Activated naive CD8-positive, alpha-beta T cell treated with anti-CD3 and anti-CD28 coated beads, Interleukin-2, amount 10 ng/mL, durations not matched to agents 7 days and 5 days (primary cell): ENCODE measurements around the gene PCNX4. TPM values are rescaled to one million over a fixed set of nuclear protein-coding genes. Genes with fewer than 3 reads are reported as not detected.

Experiments
- total RNA-seq, 2 experiments: library from RNA; stranded (reverse); gene quantifications; one replicate each; pipeline ENCODE4 v1.2.3, GENCODE V29; 2021

The PCNX4 gene
- total RNA-seq, 2 experiments from 2014 or later = 34.4 to 35.5 TPM

Other genes starting within 250 kb of the PCNX4 start
- gene RTN1, start 221.1 kb upstream of the PCNX4 start, total RNA-seq = not detected
- gene LRRC9, start 171.8 kb upstream of the PCNX4 start, total RNA-seq = not detected
- 10 to 100 TPM; 69.3 to 73.0 TPM for gene DHRS7, start 73.5 kb downstream of the PCNX4 start, total RNA-seq
- 10 to 100 TPM; 45.8 to 54.4 TPM for gene PPM1A, start 157.3 kb downstream of the PCNX4 start, total RNA-seq